Epithelial cell of esophagus (primary cell): Measurements from ENCODE around the gene SOX18.

Source experiments
- DNase-seq: peaks from one replicate; pipeline ENCODE4 v3.0.0; 2010; ENCODE audit warnings: low read depth
- H3K4me3 ChIP-seq: 2 replicates; pipeline ENCODE4 v1.5.1; 2011; ENCODE audit warnings: mild to moderate bottlenecking, low read length, control low read depth
- CTCF ChIP-seq: IDR thresholded peaks from 2 replicates; pipeline ENCODE4 v1.5.1; 2011; ENCODE audit warnings: low read depth, mild to moderate bottlenecking, low read length, control low read depth, inconsistent platforms; ENCODE audit not compliant: insufficient read depth; ENCODE audit errors: missing control alignments

SOX18 gene

GRCh38 chr20:64039293-64040160 lies 9.9 kb downstream of the SOX18 start:
- DNase-seq, result no peak
- TF ChIP-seq CTCF, result peak; percentile 1
- peak overlapping the region; percentile 42 for H3K4me3 ChIP-seq

GRCh38 chr20:64038565-64039292 lies 10.7 kb downstream of the SOX18 start:
- peak; percentile 46 for TF ChIP-seq CTCF

GRCh38 chr20:64038224-64038564 lies 11.2 kb downstream of the SOX18 start:
- no peak for TF ChIP-seq CTCF
- DNase-seq, result no peak
- H3K4me3 ChIP-seq, result no peak overlapping the region

More at GRCh38 chr20:64038565-64039292, 10.7 kb downstream of the SOX18 start:
- DNase-seq, result peak; percentile 85
- H3K4me3 ChIP-seq, result peak overlapping the region; percentile 42

- H3K4me3 ChIP-seq, result no peak overlapping the region
- no peak for TF ChIP-seq CTCF
- no peak for DNase-seq
Measured at GRCh38 chr20:64037498-64038213, 11.8 kb downstream of the SOX18 start.

- DNase-seq, result no peak
Measured at GRCh38 chr20:64037199-64037497, 12.3 kb downstream of the SOX18 start.

More at GRCh38 chr20:64037199-64037497, 12.3 kb downstream of the SOX18 start:
- no peak overlapping the region for H3K4me3 ChIP-seq
- no peak for TF ChIP-seq CTCF
